GM21737 (cell line): ENCODE data around the gene PMM1.
"Not testable (repeated sequence)": the region's sequence is repeated elsewhere in the genome, so short reads cannot be mapped to it uniquely, and the experiment has no call there.

Source experiments
- ATAC-seq: cut with Tn5 transposase; IDR thresholded peaks from one replicate; pipeline ENCODE4 v1.9.1; 2021; ENCODE audit warnings: mild to moderate bottlenecking, moderate library complexity; ENCODE audit not compliant: unreplicated experiment

PMM1 gene

GRCh38 chr22:41597635-41597953 lies 8.0 kb upstream of the PMM1 start:
- ATAC-seq, result no peak

GRCh38 chr22:41596776-41597634 lies 7.4 kb upstream of the PMM1 start:
- no peak for ATAC-seq

- no peak for ATAC-seq
Observed at GRCh38 chr22:41595703-41596102, 6.1 kb upstream of the PMM1 start.

- ATAC-seq, result not testable (repeated sequence)
Observed at GRCh38 chr22:41593336-41593960, 3.8 kb upstream of the PMM1 start.

GRCh38 chr22:41587347-41587723 lies 2.3 kb downstream of the PMM1 start:
- ATAC-seq, result no peak

GRCh38 chr22:41585898-41586297 lies 3.7 kb downstream of the PMM1 start:
- ATAC-seq, result no peak

- no peak for ATAC-seq
Observed at GRCh38 chr22:41584881-41585280, 4.8 kb downstream of the PMM1 start.

GRCh38 chr22:41582694-41583093 lies 6.9 kb downstream of the PMM1 start:
- no peak for ATAC-seq

GRCh38 chr22:41579997-41580355 lies 9.7 kb downstream of the PMM1 start:
- ATAC-seq, result no peak

- no peak for ATAC-seq
Observed at GRCh38 chr22:41579297-41579996, 10.2 kb downstream of the PMM1 start.

- ATAC-seq, result no peak
Observed at GRCh38 chr22:41578818-41579217, 10.8 kb downstream of the PMM1 start.

- no peak for ATAC-seq
Observed at GRCh38 chr22:41578114-41578513, 11.5 kb downstream of the PMM1 start.

GRCh38 chr22:41576877-41577276 lies 12.8 kb downstream of the PMM1 start:
- no peak for ATAC-seq

- ATAC-seq, result no peak
Observed at GRCh38 chr22:41575533-41575932, 14.1 kb downstream of the PMM1 start.

GRCh38 chr22:41574847-41575381 lies 14.7 kb downstream of the PMM1 start:
- no peak for ATAC-seq

GRCh38 chr22:41573677-41574076 lies 16.0 kb downstream of the PMM1 start:
- ATAC-seq, result no peak

- ATAC-seq, result not testable (repeated sequence)
Observed at GRCh38 chr22:41572305-41572704, 17.3 kb downstream of the PMM1 start.

GRCh38 chr22:41571786-41572185 lies 17.9 kb downstream of the PMM1 start:
- ATAC-seq, result no peak

GRCh38 chr22:41570221-41570620 lies 19.4 kb downstream of the PMM1 start:
- no peak for ATAC-seq

GRCh38 chr22:41568811-41569210 lies 20.8 kb downstream of the PMM1 start:
- ATAC-seq, result no peak

GRCh38 chr22:41567512-41567768 lies 22.2 kb downstream of the PMM1 start:
- no peak for ATAC-seq

- no peak for ATAC-seq
Observed at GRCh38 chr22:41565403-41566054, 24.1 kb downstream of the PMM1 start.
